ENCODE data around the gene POLR2E.
A peak's percentile ranks its signal among the peaks of the same experiment; 100 is the strongest.

POLR2E gene

DNA sequence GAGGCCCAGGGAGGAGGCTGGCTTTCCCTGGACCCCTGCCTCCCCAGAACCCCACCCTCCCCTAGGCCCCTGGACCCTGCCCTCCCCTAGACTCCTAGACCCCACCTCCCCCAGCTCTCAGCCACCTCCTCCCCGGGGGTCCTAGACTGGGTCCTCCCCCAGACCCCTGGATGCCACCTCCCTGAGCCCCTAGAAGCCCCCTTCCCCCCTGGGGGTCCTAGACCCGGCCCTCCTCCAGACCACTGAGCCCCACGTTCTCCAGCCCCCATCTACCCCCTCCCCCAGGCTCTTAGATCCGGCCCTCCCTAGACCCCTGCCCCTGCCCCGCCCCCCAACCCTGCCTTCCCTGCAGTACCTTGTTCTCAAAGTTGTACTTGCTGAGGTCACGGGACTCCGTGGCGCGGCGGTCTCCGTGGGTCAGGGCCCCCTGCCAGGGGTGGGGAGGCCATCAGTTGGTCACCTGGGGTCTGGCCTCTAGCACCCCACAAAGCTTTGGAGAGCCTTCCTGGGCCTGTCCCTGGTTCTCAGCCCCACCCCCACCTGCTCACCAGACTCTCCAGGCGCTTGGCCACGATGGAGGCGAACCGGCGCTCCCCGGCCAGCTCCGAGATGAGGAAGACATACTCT lies 16.6 kb upstream of the POLR2E start:
- no peak for DNase-seq (ENCODE audit: low read depth in 2 of 2)

GRCh38 chr19:1110809-1111640 lies 15.8 kb upstream of the POLR2E start:
- DNase-seq (ENCODE audit: low read depth in 2 of 2), result no peak

- no peak for DNase-seq (ENCODE audit: low read depth in 2 of 2)
Measured at GRCh38 chr19:1109697-1110671, 14.8 kb upstream of the POLR2E start.

- DNase-seq (ENCODE audit: low read depth in 2 of 2), result no peak
Measured at GRCh38 chr19:1109032-1109551, 13.9 kb upstream of the POLR2E start.

DNA sequence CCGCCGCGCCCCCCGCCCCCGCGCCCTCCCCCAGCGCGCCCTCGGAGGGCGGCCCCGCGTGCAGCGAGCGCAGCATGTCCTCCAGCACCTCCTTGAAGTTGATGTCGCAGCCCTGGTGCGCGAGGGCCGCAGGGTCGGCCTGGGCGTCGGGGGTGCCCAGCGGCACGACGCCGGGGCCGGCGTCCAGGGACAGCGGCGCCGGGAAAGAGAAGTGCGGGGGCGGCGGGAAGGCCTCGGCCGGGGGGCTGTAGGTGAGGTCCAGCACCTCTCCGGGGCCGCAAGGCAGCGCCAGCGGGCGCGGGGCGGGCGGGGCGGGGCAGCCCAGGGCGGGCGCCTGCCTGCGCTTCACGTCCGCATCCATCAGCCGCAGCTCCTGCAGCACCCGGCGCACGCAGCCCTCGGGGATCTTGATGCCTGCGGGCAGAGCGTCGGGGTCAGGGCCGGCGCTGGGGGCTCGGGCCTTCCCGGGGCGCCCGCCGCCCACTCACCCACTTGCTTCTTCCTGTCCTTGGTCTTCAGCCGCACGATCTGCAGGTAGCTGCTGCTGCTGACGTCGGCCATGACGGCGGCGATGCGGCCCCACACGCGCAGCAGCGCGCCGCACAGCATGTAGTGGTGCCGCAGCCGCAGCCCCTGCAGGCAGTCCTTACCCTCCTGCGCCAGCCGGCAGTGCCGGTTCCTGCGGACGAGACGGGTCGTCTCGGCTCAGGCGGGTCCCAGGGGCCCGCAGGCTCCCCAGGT lies 13.3 kb upstream of the POLR2E start:
- DNase-seq (ENCODE audit: low read depth in 2 of 2), result no peak

DNA sequence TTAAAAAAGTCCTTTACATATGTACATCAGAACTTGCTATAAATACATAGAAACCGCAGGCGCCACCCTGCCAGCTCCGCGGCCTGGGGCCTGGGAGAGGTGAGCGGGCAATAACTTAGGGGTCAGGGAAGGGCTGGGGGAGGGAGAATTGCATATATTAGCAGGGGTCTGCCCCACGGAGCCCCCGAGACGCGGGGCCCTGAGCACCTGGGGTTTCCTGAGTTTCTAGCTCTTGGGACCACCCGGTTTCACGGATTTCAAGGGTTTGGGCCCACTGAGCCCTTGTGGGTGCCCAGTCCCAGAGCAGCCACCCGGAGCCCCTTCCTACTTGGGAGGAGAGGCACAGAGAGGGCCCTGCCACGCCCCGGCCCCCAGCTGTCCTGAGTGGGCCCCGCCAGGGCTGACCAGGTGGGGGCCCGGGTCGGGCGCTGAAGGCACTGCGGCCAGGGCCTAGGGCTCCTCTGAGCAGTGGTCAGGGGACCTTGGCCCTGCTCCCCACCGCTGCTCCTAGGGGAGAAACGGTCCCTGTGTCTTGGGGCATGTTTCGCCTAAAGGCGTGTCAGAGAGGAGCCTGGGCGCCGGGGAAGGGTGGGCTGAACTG lies 12.6 kb upstream of the POLR2E start:
- DNase-seq (ENCODE audit: low read depth in 2 of 2), result no peak

DNA sequence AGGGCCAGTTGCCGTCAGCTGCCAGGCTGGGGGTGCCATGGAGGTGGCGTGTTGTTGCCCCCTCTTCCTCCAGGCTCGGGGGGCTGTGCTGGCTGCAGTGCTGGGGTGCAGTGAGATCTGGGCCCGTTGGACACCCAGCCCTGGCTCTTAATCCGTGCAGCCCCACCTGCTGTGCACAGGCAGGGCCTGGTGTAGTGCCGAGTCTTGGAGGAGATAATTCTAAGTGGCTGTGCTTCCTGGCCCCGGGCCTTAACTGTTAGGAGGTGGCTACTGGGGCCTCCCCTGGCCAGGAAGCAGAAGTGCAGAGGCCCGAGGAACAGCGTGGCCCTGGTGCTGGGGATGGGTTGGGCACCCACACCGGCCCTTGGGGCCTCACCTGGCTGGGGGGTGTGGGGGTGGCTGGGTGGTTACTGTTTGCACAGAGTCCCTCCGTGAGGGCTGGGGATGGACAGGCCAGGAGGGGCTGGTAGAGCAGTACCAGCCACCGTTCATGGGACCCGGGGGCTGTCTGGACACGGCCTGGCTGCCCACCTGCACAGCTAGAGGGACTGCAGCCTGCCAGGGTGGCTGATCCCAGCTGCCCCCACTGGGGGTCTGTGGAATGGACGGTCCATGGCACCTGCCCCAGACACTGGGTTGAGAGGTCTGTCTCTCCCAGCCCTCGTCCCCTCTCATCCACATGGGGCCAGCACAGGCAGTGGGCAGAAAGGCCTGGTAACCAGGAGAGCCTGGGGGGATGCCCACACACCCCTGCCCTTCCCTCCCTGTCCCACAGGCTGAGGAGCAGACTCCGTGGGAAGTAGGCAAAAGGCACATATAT lies 11.9 kb upstream of the POLR2E start:
- DNase-seq (ENCODE audit: low read depth in 2 of 2), result no peak

- no peak for DNase-seq (ENCODE audit: low read depth in 2 of 2)
Measured at GRCh38 chr19:1105873-1106840, 11.0 kb upstream of the POLR2E start.

DNA sequence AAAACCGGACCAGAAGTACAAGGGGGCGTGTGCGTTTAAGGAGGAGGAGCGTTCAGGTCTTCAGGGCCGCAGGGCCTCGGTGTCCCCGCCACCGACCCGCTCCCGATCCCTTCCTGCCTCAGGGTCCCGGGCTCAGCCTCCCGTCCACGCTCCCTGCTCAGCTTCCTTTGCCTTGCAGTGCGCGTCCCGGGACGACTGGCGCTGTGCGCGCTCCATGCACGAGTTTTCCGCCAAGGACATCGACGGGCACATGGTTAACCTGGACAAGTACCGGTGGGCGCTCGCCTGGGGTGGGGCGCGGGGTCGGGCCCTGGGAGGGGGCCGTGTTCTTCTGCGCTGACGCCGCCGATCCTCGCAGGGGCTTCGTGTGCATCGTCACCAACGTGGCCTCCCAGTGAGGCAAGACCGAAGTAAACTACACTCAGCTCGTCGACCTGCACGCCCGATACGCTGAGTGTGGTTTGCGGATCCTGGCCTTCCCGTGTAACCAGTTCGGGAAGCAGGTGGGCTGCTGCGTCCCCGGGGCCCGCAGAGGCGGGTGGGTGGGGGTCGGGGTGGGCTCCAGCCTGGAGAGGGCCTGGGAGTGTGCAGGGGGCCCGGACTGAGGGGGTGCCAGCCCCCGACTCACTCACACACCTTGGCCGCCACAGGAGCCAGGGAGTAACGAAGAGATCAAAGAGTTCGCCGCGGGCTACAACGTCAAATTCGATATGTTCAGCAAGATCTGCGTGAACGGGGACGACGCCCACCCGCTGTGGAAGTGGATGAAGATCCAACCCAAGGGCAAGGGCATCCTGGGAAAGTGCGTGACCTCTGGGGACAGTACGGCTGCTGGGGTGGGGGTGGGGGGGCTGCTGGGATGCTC lies 10.1 kb upstream of the POLR2E start:
- no peak for DNase-seq (ENCODE audit: low read depth in 2 of 2)

GRCh38 chr19:1104311-1105007 lies 9.3 kb upstream of the POLR2E start:
- DNase-seq (ENCODE audit: low read depth in 2 of 2), result peak in 1 of 2 donors; percentile 65

DNA sequence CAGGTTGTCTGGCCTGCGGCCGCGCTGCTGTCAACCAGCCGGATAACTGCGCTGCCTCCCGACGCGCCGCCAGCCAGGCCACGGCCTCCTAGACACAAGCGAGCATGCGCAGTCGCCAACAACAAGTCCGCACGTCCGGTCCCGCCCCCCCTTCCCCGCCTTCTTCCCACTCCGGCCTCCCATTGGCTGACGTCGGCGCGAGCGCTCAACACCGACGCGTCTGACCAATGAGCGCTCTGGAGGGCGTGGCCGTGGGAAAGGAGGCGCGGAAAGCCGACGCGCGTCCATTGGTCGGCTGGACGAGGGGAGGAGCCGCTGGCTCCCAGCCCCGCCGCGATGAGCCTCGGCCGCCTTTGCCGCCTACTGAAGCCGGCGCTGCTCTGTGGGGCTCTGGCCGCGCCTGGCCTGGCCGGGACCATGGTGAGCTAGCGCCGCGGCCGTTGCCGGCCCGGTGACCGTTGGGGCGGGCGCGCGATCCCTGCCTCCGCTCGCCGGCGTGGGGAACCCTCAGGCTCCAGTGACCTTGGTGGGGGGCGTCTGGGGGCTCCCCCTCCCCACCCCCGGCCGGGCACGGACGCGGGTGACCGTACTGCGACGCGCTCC lies 8.6 kb upstream of the POLR2E start, which contains the start of gene GPX4:
Gene GPX4, plus strand, starts transcription at position 287 of the 603 bp plus-strand sequence. Its CDS starts 50 bp downstream, at position 337.
- peak; percentile 94 to 97 for DNase-seq (ENCODE audit: low read depth in 2 of 2)

- DNase-seq (ENCODE audit: low read depth in 2 of 2), result no peak
Measured at GRCh38 chr19:1103132-1103707, 8.0 kb upstream of the POLR2E start.

DNA sequence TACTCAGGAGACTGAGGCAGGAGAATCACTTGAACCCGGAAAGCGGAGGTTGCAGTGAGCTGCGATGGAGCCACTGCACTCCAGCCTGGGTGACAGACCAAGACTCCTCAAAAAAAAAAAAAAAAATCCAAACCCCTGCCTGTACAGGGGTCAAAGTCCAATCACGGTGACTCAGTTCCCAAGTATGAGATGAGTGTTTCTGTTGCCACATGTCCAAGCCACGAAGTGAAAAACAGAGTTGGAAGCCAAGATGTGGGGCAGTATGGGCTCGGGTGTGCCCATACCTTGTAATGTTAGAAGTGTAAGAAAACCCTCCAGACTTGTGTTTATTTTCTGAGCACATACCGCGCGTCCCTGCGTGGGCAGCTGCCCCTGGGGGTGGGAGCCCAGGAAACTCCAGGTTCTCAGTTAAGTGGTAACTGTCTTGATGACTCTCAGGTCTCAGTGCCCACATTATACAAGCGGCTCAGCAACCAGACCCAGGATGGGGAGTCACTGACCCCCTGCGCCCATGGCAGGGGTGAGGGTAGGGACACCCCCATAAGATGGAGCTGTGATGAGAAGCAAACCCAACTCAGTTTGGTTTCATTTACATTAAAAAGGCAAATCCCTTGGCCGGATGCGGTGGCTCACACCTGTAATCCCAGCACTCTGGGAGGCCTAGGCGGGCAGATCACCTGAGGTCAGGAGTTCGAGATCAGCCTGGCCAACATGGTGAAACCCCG lies 7.4 kb upstream of the POLR2E start:
- peak in 1 of 2 donors; percentile 43 for DNase-seq (ENCODE audit: low read depth in 2 of 2)

GRCh38 chr19:1101337-1101698 lies 6.1 kb upstream of the POLR2E start:
- no peak for DNase-seq (ENCODE audit: low read depth in 2 of 2)
